Measurements from ENCODE around the gene DNAH11.
"Not testable (repeated sequence)": the region's sequence is repeated elsewhere in the genome, so short reads cannot be mapped to it uniquely, and the experiment has no call there.

Gene DNAH11

GRCh38 chr7:21718391-21718790 is 175.6 kb downstream of the DNAH11 start:
- no peak for DNase-seq

- no peak for DNase-seq
These were observed 177.0 kb downstream of the DNAH11 start for GRCh38 chr7:21719846-21720245.

- DNase-seq = no peak
These were observed 179.5 kb downstream of the DNAH11 start for GRCh38 chr7:21722371-21722770.

- no peak for DNase-seq
These were observed 181.7 kb downstream of the DNAH11 start for GRCh38 chr7:21724562-21724961.

- DNase-seq = no peak
These were observed 187.6 kb downstream of the DNAH11 start for GRCh38 chr7:21730399-21730798.

GRCh38 chr7:21731977-21732376 is 189.1 kb downstream of the DNAH11 start:
- DNase-seq = no peak

GRCh38 chr7:21732956-21733355 is 190.1 kb downstream of the DNAH11 start:
- not testable (repeated sequence) for DNase-seq

GRCh38 chr7:21733837-21734236 is 191.0 kb downstream of the DNAH11 start:
- DNase-seq = no peak

GRCh38 chr7:21743493-21743892 is 200.7 kb downstream of the DNAH11 start:
- no peak for DNase-seq

- DNase-seq = no peak
These were observed 204.1 kb downstream of the DNAH11 start for GRCh38 chr7:21746949-21747348.

- DNase-seq = no peak
These were observed 205.0 kb downstream of the DNAH11 start for GRCh38 chr7:21747806-21748205.

- DNase-seq = no peak
These were observed 206.5 kb downstream of the DNAH11 start for GRCh38 chr7:21749378-21749777.

- no peak for DNase-seq
These were observed 210.2 kb downstream of the DNAH11 start for GRCh38 chr7:21753071-21753470.

- no peak for DNase-seq
These were observed 212.1 kb downstream of the DNAH11 start for GRCh38 chr7:21754963-21755362.

GRCh38 chr7:21757537-21758282 is 214.9 kb downstream of the DNAH11 start:
- DNase-seq = no peak

- no peak for DNase-seq
These were observed 215.4 kb downstream of the DNAH11 start for GRCh38 chr7:21758286-21758685.

GRCh38 chr7:21762469-21762868 is 219.6 kb downstream of the DNAH11 start:
- no peak for DNase-seq

GRCh38 chr7:21763818-21764217 is 221.0 kb downstream of the DNAH11 start:
- DNase-seq = no peak

- DNase-seq = no peak
These were observed 223.4 kb downstream of the DNAH11 start for GRCh38 chr7:21766218-21766617.

GRCh38 chr7:21767300-21767900 is 224.6 kb downstream of the DNAH11 start:
- DNase-seq = peak; percentile 17

- no peak for DNase-seq
These were observed 225.4 kb downstream of the DNAH11 start for GRCh38 chr7:21768279-21768678.

GRCh38 chr7:21771266-21771665 is 228.4 kb downstream of the DNAH11 start:
- DNase-seq = no peak

- DNase-seq = no peak
These were observed 229.2 kb downstream of the DNAH11 start for GRCh38 chr7:21771906-21772610.

GRCh38 chr7:21773326-21773725 is 230.5 kb downstream of the DNAH11 start:
- DNase-seq = no peak

All from activated T-cell treated with anti-CD3 and anti-CD28 coated beads, Interleukin-2, amount 50 U/mL, for 1 hour (primary cell).